Breast epithelium (tissue), 3 donors: Measurements from ENCODE around the gene CIAO3.

Experiments
- POLR2A ChIP-seq: fragments of 450-650 bp; IDR thresholded peaks from one replicate; pipeline ENCODE4 v1.6.1; 2016; ENCODE audit warnings: antibody characterized with exemption, mild to moderate bottlenecking, moderate library complexity
- TF ChIP-seq, protein P1 (sequence below), 3 donors: fragments of 450-650 bp; IDR thresholded peaks; one replicate each; pipeline ENCODE4 v1.5.1; 2016 to 2017; ENCODE audit warnings: antibody characterized with exemption in 3 of 3, mild to moderate bottlenecking in 3 of 3, moderate library complexity in 3 of 3

- no peak for TF ChIP-seq POLR2A
- TF ChIP-seq, protein P1, sequence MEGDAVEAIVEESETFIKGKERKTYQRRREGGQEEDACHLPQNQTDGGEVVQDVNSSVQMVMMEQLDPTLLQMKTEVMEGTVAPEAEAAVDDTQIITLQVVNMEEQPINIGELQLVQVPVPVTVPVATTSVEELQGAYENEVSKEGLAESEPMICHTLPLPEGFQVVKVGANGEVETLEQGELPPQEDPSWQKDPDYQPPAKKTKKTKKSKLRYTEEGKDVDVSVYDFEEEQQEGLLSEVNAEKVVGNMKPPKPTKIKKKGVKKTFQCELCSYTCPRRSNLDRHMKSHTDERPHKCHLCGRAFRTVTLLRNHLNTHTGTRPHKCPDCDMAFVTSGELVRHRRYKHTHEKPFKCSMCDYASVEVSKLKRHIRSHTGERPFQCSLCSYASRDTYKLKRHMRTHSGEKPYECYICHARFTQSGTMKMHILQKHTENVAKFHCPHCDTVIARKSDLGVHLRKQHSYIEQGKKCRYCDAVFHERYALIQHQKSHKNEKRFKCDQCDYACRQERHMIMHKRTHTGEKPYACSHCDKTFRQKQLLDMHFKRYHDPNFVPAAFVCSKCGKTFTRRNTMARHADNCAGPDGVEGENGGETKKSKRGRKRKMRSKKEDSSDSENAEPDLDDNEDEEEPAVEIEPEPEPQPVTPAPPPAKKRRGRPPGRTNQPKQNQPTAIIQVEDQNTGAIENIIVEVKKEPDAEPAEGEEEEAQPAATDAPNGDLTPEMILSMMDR (IDR thresholded peaks at IDR 0.05) = no peak
Measured at GRCh38 chr16:770411-770810, 29.6 kb upstream of the CIAO3 start.
